ENCODE results near the gene R3HDM4. TPM values are rescaled to one million over a fixed set of nuclear protein-coding genes. Genes with fewer than 3 reads are reported as not detected.

R3HDM4 gene
- total and polyA plus RNA-seq, 10 of the 15 experiments (the other 5 are each of a cell fraction or from before 2014, with no cell fraction given), result 1.3 to 65.8 (median 27.7) TPM

DNA sequence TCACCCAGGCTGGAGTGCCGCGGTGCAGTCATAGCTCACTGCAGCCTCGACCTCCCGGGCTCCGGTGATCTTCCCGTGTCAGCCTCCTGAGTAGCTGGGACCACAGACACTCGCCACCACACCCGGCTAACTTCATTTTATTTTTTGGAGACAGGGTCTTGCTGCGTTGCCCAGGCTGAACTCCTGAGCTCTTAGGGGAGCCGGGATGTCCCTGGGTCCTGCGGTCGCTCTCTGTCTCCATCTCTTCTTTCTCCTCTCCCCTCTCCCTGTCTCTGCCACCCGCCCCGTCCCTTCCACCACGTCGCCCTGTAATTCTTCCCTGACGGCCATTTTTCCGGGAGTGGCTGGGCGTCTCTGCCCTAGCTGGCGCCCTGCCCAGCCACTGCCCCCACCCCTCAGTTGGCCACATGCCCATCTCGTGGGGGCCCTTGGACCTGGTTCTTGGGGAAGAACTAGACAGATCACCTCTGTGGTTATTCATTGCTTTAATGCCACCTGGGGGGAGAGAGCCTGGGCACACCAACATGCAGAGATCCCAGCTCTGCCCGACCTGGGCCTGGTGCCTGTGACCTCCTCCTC, 31.7 kb upstream of the R3HDM4 start:
- intact Hi-C loops (cut with micrococcal nuclease; ENCODE audit: unreplicated experiment), result no loop called here
- ChIA-PET SMC1A (ENCODE audit: uncharacterized antibody, unreplicated experiment) (interaction anchor here (1.0 kb wide), 1 partner anchor 12 kb away, joined by 3 read pairs; no protein-coding TSS in a partner anchor), RAD21 (ENCODE audit: unreplicated experiment) (no interaction called here), CTCF (interaction anchor here (1.0 kb wide), 1 partner anchor 20 kb away, joined by 4 read pairs; no protein-coding TSS in a partner anchor), POLR2A (no interaction called here)
- 93% methylated on average over 20 of the region's 22 CpGs for WGBS (ENCODE audit: insufficient coverage, insufficient replicate concordance, low lambda C conversion rate, missing lambda C conversion rate)
- Histone ChIP-seq H3K9me3 (replicated peaks; ENCODE audit: control insufficient read depth, insufficient read depth, low read length) (no peaks in the 10 kb centered on the region), H3K27ac (ENCODE audit: control insufficient read depth, insufficient read depth) (no peak overlapping the region), H3K4me2 (ENCODE audit: control insufficient read depth, insufficient read depth) (no peak overlapping the region), H3K79me2 (ENCODE audit: control insufficient read depth, insufficient read depth, low read length) (peaks cover 59% of the 10 kb centered on the region), H2AFZ (ENCODE audit: control insufficient read depth, low read depth, low read length) (no peak overlapping the region), H4K20me1 (ENCODE audit: control insufficient read depth, insufficient read depth) (no peaks in the 10 kb centered on the region), H3K27me3 (replicated peaks in 1 of 2; ENCODE audit: control insufficient read depth in 2 of 2, insufficient read depth in 2 of 2, low read length in 1 of 2) (no peaks in the 10 kb centered on the region), H3K36me3 (ENCODE audit: control insufficient read depth in 2 of 2, insufficient read depth in 2 of 2, low read length in 1 of 2) (peaks cover 14 to 26% of the 10 kb centered on the region in 2 experiments), H3K9ac (ENCODE audit: control insufficient read depth, insufficient read depth, low read length) (no peak overlapping the region), H3K4me1 (ENCODE audit: control insufficient read depth, insufficient read depth, low read length) (peaks cover 27% of the 10 kb centered on the region), H3K4me3 (no peak overlapping the region)
- BruUV-seq (replicated peaks), result no TSS peak
- in situ Hi-C loops (cut with MboI), result no loop called here
- FAIRE-seq (no peak), ATAC-seq (no peak), DNase-seq (ENCODE audit: low read depth, low spot score) (no peak)
- TF ChIP-seq, protein P1, sequence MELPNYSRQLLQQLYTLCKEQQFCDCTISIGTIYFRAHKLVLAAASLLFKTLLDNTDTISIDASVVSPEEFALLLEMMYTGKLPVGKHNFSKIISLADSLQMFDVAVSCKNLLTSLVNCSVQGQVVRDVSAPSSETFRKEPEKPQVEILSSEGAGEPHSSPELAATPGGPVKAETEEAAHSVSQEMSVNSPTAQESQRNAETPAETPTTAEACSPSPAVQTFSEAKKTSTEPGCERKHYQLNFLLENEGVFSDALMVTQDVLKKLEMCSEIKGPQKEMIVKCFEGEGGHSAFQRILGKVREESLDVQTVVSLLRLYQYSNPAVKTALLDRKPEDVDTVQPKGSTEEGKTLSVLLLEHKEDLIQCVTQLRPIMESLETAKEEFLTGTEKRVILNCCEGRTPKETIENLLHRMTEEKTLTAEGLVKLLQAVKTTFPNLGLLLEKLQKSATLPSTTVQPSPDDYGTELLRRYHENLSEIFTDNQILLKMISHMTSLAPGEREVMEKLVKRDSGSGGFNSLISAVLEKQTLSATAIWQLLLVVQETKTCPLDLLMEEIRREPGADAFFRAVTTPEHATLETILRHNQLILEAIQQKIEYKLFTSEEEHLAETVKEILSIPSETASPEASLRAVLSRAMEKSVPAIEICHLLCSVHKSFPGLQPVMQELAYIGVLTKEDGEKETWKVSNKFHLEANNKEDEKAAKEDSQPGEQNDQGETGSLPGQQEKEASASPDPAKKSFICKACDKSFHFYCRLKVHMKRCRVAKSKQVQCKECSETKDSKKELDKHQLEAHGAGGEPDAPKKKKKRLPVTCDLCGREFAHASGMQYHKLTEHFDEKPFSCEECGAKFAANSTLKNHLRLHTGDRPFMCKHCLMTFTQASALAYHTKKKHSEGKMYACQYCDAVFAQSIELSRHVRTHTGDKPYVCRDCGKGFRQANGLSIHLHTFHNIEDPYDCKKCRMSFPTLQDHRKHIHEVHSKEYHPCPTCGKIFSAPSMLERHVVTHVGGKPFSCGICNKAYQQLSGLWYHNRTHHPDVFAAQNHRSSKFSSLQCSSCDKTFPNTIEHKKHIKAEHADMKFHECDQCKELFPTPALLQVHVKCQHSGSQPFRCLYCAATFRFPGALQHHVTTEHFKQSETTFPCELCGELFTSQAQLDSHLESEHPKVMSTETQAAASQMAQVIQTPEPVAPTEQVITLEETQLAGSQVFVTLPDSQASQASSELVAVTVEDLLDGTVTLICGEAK (IDR thresholded peaks at IDR 0.05; ENCODE audit: borderline replicate concordance), result no peak
- TF ChIP-seq ZZZ3 (IDR thresholded peaks at IDR 0.05; ENCODE audit: control insufficient read depth, insufficient read length, low read depth), result no peak
- TF ChIP-seq E2F8 (IDR thresholded peaks at IDR 0.05; ENCODE audit: low read depth, partially characterized antibody), result no peak
- TF ChIP-seq RELA (IDR thresholded peaks at IDR 0.05; ENCODE audit: borderline replicate concordance, partially characterized antibody), result no peak
- TF ChIP-seq MYC (IDR thresholded peaks at IDR 0.05; ENCODE audit: insufficient read depth, insufficient read length, insufficient replicate concordance, low read length, severe bottlenecking), result no peak
- TF ChIP-seq EZH2 (IDR thresholded peaks at IDR 0.05; ENCODE audit: borderline replicate concordance, control insufficient read depth, low read depth, low read length), result no peak
- TF ChIP-seq BRCA1 (IDR thresholded peaks at IDR 0.05; ENCODE audit: low read depth, low read length), result no peak

Data from GM12878 (cell line).